HepG2 (cell line): ENCODE results near the gene PACS2. TPM values are rescaled to one million over a fixed set of nuclear protein-coding genes. Genes with fewer than 3 reads are reported as not detected.

Experiments
- CEBPG ChIP-seq: IDR thresholded peaks from 2 replicates; pipeline ENCODE4 v1.6.1; 2016
- CREB1 ChIP-seq, 2 experiments: fragments of 450-650 bp in 1 of 2; IDR thresholded peaks; 2 replicates each; pipeline ENCODE4 v1.6.1; 2016 to 2017; ENCODE audit warnings: control low read depth in 1 of 2, mild to moderate bottlenecking in 1 of 2, missing compliant biosample characterization in 1 of 2, missing genetic modification characterization in 1 of 2
- E2F2 ChIP-seq: sonication (generic); formaldehyde crosslinking; IDR thresholded peaks from 2 replicates; pipeline ENCODE4 v1.4.0; 2020; ENCODE audit warnings: missing genetic modification reagents, borderline replicate concordance
- HDAC1 ChIP-seq: sonication (generic); formaldehyde crosslinking; IDR thresholded peaks from 2 replicates; pipeline ENCODE4 v1.5.1; 2020; ENCODE audit warnings: mild to moderate bottlenecking, missing genetic modification reagents
- HDAC6 ChIP-seq: fragments of 200-600 bp; sonication (generic); IDR thresholded peaks from 2 replicates; pipeline ENCODE4 v1.7.0; 2017; ENCODE audit warnings: mild to moderate bottlenecking, antibody characterized with exemption, low read length, low read depth
- KLF13 ChIP-seq: sonication (generic); formaldehyde crosslinking; IDR thresholded peaks from 2 replicates; pipeline ENCODE4 v1.4.0; 2020; ENCODE audit warnings: mild to moderate bottlenecking, missing genetic modification reagents
- MAFF ChIP-seq: IDR thresholded peaks from 2 replicates; pipeline ENCODE4 v1.6.1; 2011; ENCODE audit warnings: low read depth, low read length, improper control_type of control experiment
- SNRNP70 ChIP-seq: fragments of 200-400 bp; formaldehyde crosslinking; IDR thresholded peaks from 2 replicates; pipeline ENCODE4 v1.6.1; 2017; ENCODE audit warnings: mild to moderate bottlenecking, low read depth, low read length, moderate library complexity
- STAG1 ChIP-seq: sonication (generic); formaldehyde crosslinking; IDR thresholded peaks from 2 replicates; pipeline ENCODE4 v1.4.0; 2020; ENCODE audit warnings: missing genetic modification reagents
- ZNF180 ChIP-seq: sonication (generic); formaldehyde crosslinking; IDR thresholded peaks from 2 replicates; pipeline ENCODE4 v1.4.0; 2020; ENCODE audit warnings: low read depth, missing genetic modification reagents, borderline replicate concordance
- ZNF296 ChIP-seq: sonication (generic); formaldehyde crosslinking; conservative IDR thresholded peaks from 2 replicates; pipeline ENCODE4 v1.5.0; 2020; ENCODE audit warnings: mild to moderate bottlenecking, missing genetic modification reagents
- ZNF451 ChIP-seq: sonication (generic); formaldehyde crosslinking; IDR thresholded peaks from 2 replicates; pipeline ENCODE4 v1.5.0; 2020; ENCODE audit warnings: mild to moderate bottlenecking, missing genetic modification reagents
- ZNF468 ChIP-seq: sonication (generic); formaldehyde crosslinking; IDR thresholded peaks from 2 replicates; pipeline ENCODE4 v1.8.0; 2022; ENCODE audit warnings: mild to moderate bottlenecking, moderate library complexity, missing genetic modification reagents
- ZNF572 ChIP-seq: sonication (generic); formaldehyde crosslinking; IDR thresholded peaks from 2 replicates; pipeline ENCODE4 v1.5.1; 2020; ENCODE audit warnings: mild to moderate bottlenecking, missing genetic modification reagents
- ZNF7 ChIP-seq: IDR thresholded peaks from 2 replicates; pipeline ENCODE4 v1.6.1; 2016; ENCODE audit warnings: missing biosample characterization, missing genetic modification reagents
- ZNF749 ChIP-seq: sonication (generic); formaldehyde crosslinking; IDR thresholded peaks from 2 replicates; pipeline ENCODE4 v1.8.0; 2022; ENCODE audit warnings: mild to moderate bottlenecking, missing genetic modification reagents, moderate library complexity, borderline replicate concordance
- ZNF781 ChIP-seq: sonication (generic); formaldehyde crosslinking; IDR thresholded peaks from 2 replicates; pipeline ENCODE4 v1.5.1; 2020; ENCODE audit warnings: borderline replicate concordance, mild to moderate bottlenecking, missing genetic modification reagents; ENCODE audit errors: not compliant biosample characterization
- polyA plus RNA-seq, 8 experiments: library from polyadenylated mRNA; depleted of rRNA in 3 of 8; stranded (reverse) in 7 of 8; unstranded in 1 of 8; fragments of >200 nt; fragmentation: Illumina TruSeq in 4 of 8; extraction: Trizol in 4 of 8; gene quantifications; 2 replicates each; pipeline versions ENCODE4 v1.2.1 to v1.2.3, GENCODE V29; 2011 to 2016; ENCODE audit warnings: low read depth in 4 of 8, missing spikeins in 1 of 8, mixed read lengths in 1 of 8; ENCODE audit not compliant: insufficient read depth in 1 of 8
- total RNA-seq, 5 experiments: library from RNA; depleted of rRNA; stranded (reverse); fragments of >200 nt; fragmentation: Illumina TruSeq; extraction: Trizol; gene quantifications; 2 replicates each; pipeline ENCODE4 v1.2.3, GENCODE V29; 2016; ENCODE audit warnings: low read depth in 1 of 5
- TF ChIP-seq, protein P1 (sequence below): sonication (generic); formaldehyde crosslinking; IDR thresholded peaks from 2 replicates; pipeline ENCODE4 v1.5.1; 2020; ENCODE audit warnings: missing genetic modification reagents, mild to moderate bottlenecking, borderline replicate concordance
- TF ChIP-seq, protein P2 (sequence below): sonication (generic); formaldehyde crosslinking; IDR thresholded peaks from 2 replicates; pipeline ENCODE4 v1.4.0; 2020; ENCODE audit warnings: mild to moderate bottlenecking, missing genetic modification reagents
- TF ChIP-seq, protein P3 (sequence below): sonication (generic); formaldehyde crosslinking; IDR thresholded peaks from 2 replicates; pipeline ENCODE4 v1.5.0; 2020; ENCODE audit warnings: missing genetic modification reagents, mild to moderate bottlenecking, borderline replicate concordance
- TF ChIP-seq, protein P4 (sequence below): sonication (generic); formaldehyde crosslinking; IDR thresholded peaks from 2 replicates; pipeline ENCODE4 v1.9.0; 2021; ENCODE audit warnings: missing genetic modification reagents, borderline replicate concordance

The PACS2 gene
- total and polyA plus RNA-seq, 2 of the 13 experiments (the other 11 are each of a cell fraction or from before 2014, with no cell fraction given): 23.6 to 27.6 TPM

- TF ChIP-seq, protein P1, sequence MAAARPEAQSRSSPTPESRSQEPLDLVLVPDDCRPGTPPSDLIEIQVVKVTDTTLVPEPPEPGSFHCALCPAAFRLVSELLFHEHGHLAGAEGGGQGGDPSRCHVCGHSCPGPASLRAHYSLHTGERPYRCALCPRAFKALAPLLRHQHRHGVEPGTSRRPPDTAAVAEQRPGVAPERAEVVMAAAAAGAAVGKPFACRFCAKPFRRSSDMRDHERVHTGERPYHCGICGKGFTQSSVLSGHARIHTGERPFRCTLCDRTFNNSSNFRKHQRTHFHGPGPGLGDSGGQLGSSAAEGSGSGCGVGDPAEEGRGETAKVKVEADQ (CRISPR knock-in tag): no peak
- no peak for TF ChIP-seq KLF13
- 0 out of 2 replicates have a peak, but pooled peaks have one; percentile 35 for TF ChIP-seq CREB1 (IDR thresholded peaks at IDR 0.05)
- TF ChIP-seq CREB1 (CRISPR knock-in tag; IDR thresholded peaks at IDR 0.05): no peak
- TF ChIP-seq, protein P2, sequence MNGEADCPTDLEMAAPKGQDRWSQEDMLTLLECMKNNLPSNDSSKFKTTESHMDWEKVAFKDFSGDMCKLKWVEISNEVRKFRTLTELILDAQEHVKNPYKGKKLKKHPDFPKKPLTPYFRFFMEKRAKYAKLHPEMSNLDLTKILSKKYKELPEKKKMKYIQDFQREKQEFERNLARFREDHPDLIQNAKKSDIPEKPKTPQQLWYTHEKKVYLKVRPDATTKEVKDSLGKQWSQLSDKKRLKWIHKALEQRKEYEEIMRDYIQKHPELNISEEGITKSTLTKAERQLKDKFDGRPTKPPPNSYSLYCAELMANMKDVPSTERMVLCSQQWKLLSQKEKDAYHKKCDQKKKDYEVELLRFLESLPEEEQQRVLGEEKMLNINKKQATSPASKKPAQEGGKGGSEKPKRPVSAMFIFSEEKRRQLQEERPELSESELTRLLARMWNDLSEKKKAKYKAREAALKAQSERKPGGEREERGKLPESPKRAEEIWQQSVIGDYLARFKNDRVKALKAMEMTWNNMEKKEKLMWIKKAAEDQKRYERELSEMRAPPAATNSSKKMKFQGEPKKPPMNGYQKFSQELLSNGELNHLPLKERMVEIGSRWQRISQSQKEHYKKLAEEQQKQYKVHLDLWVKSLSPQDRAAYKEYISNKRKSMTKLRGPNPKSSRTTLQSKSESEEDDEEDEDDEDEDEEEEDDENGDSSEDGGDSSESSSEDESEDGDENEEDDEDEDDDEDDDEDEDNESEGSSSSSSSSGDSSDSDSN: no peak
- TF ChIP-seq STAG1: peak; percentile 96
- no peak for TF ChIP-seq MAFF
- no peak for TF ChIP-seq HDAC6
- no peak for TF ChIP-seq ZNF180 (CRISPR knock-in tag)
- TF ChIP-seq, protein P3, sequence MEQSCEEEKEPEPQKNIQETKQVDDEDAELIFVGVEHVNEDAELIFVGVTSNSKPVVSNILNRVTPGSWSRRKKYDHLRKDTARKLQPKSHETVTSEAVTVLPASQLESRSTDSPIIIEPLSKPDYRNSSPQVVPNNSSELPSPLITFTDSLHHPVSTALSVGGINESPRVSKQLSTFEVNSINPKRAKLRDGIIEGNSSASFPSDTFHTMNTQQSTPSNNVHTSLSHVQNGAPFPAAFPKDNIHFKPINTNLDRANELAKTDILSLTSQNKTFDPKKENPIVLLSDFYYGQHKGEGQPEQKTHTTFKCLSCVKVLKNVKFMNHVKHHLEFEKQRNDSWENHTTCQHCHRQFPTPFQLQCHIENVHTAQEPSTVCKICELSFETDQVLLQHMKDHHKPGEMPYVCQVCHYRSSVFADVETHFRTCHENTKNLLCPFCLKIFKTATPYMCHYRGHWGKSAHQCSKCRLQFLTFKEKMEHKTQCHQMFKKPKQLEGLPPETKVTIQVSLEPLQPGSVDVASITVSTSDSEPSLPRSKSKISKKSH (CRISPR knock-in tag): no peak
- peak; percentile 99 for TF ChIP-seq CEBPG (CRISPR knock-in tag)
- no peak for TF ChIP-seq ZNF7 (CRISPR knock-in tag)
- no peak for TF ChIP-seq ZNF781
- no peak for TF ChIP-seq ZNF749
- no peak for TF ChIP-seq SNRNP70
- TF ChIP-seq, protein P4, sequence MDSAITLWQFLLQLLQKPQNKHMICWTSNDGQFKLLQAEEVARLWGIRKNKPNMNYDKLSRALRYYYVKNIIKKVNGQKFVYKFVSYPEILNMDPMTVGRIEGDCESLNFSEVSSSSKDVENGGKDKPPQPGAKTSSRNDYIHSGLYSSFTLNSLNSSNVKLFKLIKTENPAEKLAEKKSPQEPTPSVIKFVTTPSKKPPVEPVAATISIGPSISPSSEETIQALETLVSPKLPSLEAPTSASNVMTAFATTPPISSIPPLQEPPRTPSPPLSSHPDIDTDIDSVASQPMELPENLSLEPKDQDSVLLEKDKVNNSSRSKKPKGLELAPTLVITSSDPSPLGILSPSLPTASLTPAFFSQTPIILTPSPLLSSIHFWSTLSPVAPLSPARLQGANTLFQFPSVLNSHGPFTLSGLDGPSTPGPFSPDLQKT (CRISPR knock-in tag): no peak
- no peak for TF ChIP-seq ZNF468 (CRISPR knock-in tag)
- 0 out of 2 replicates have a peak, but pooled peaks have one; percentile 53 for TF ChIP-seq ZNF451 (CRISPR knock-in tag)
- TF ChIP-seq HDAC1: no peak
- no peak for TF ChIP-seq E2F2 (CRISPR knock-in tag)
- TF ChIP-seq ZNF572: no peak
- no peak for TF ChIP-seq ZNF296 (CRISPR knock-in tag)
Measured at GRCh38 chr14:105351920-105352851, 37.6 kb downstream of the PACS2 start (continued).
